Testis (tissue), 2 donors: ENCODE measurements around the gene KIF4A.
"Not testable (repeated sequence)": the region's sequence is repeated elsewhere in the genome, so short reads cannot be mapped to it uniquely, and the experiment has no call there.

ENCODE experiments used
- CTCF ChIP-seq, 3 experiments: fragments of 450-650 bp in 2 of 3; fragments of 200-600 bp in 1 of 3; sonication (generic) in 1 of 3; IDR thresholded peaks; one replicate each; pipeline ENCODE4 v1.5.1; 2016 to 2019; ENCODE audit warnings: antibody characterized with exemption in 3 of 3, mild to moderate bottlenecking in 2 of 3, moderate library complexity in 1 of 3
- POLR2A ChIP-seq: fragments of 450-650 bp; IDR thresholded peaks from one replicate; pipeline ENCODE4 v1.6.1; 2017; ENCODE audit warnings: antibody characterized with exemption, mild to moderate bottlenecking, moderate library complexity

- TF ChIP-seq CTCF (IDR thresholded peaks at IDR 0.05); POLR2A: not testable (repeated sequence)
These were observed 33.7 kb downstream of the KIF4A start for GRCh38 chrX:70323628-70324027.
